Neuronal stem cell (in vitro differentiated cells): ENCODE results near the gene REPIN1.

Experiments used
- DNase-seq: peaks from one replicate; pipeline ENCODE4 v3.0.0-alpha.2; 2013; ENCODE audit warnings: low spot score
- H2AFZ ChIP-seq: one replicate; pipeline ENCODE4 v1.6.1; 2013; ENCODE audit warnings: mild to moderate bottlenecking, low read length, inconsistent platforms
- H2AK5ac ChIP-seq: 2 replicates; pipeline ENCODE4 v1.6.1; 2013; ENCODE audit warnings: low read depth, mild to moderate bottlenecking, inconsistent platforms, low read length, moderate library complexity, mixed read lengths
- H2BK120ac ChIP-seq: 2 replicates; pipeline ENCODE4 v1.6.1; 2013; ENCODE audit warnings: low read depth, mild to moderate bottlenecking, inconsistent platforms, low read length, moderate library complexity, mixed read lengths
- H2BK12ac ChIP-seq: one replicate; pipeline ENCODE4 v1.6.1; 2013; ENCODE audit warnings: low read length, inconsistent platforms
- H2BK15ac ChIP-seq: 2 replicates; pipeline ENCODE4 v1.6.1; 2013; ENCODE audit warnings: mild to moderate bottlenecking, low read length, inconsistent platforms, mixed read lengths
- H2BK5ac ChIP-seq: one replicate; pipeline ENCODE4 v1.6.1; 2013; ENCODE audit warnings: inconsistent platforms, mild to moderate bottlenecking, low read length, moderate library complexity
- H3K14ac ChIP-seq: one replicate; pipeline ENCODE4 v1.6.1; 2013; ENCODE audit warnings: low read length, inconsistent platforms
- H3K18ac ChIP-seq: 2 replicates; pipeline ENCODE4 v1.6.1; 2013; ENCODE audit warnings: low read length, inconsistent platforms
- H3K23ac ChIP-seq: 2 replicates; pipeline ENCODE4 v1.6.1; 2013; ENCODE audit warnings: low read depth, mild to moderate bottlenecking, mixed read lengths, low read length, inconsistent platforms; ENCODE audit not compliant: poor library complexity
- H3K27ac ChIP-seq: replicated peaks from 3 replicates; pipeline ENCODE4 v1.5.1; 2013; ENCODE audit warnings: low read length, inconsistent platforms
- H3K27me3 ChIP-seq, 3 experiments: 2 replicates each; pipeline ENCODE4 v1.6.1; 2013; ENCODE audit warnings: low read length in 3 of 3, mild to moderate bottlenecking in 2 of 3, inconsistent platforms in 1 of 3, low read depth in 1 of 3, mixed read lengths in 1 of 3, moderate library complexity in 1 of 3; ENCODE audit not compliant: control insufficient read depth in 3 of 3, insufficient read depth in 3 of 3
- H3K36me3 ChIP-seq, 2 donors: replicated peaks in 1 of 2; 2 replicates each; pipeline ENCODE4 v1.6.1; 2013; ENCODE audit warnings: low read length in 2 of 2; ENCODE audit not compliant: control insufficient read depth in 2 of 2, insufficient read depth in 2 of 2
- H3K4ac ChIP-seq: 2 replicates; pipeline ENCODE4 v1.6.1; 2013; ENCODE audit warnings: inconsistent platforms, mild to moderate bottlenecking, low read length, moderate library complexity
- H3K4me1 ChIP-seq, 2 donors: 1 replicate in 1 of 2; 2 replicates in 1 of 2; pipeline ENCODE4 v1.6.1; 2013; ENCODE audit warnings: low read length in 2 of 2, low read depth in 1 of 2; ENCODE audit not compliant: control insufficient read depth in 2 of 2, insufficient read depth in 1 of 2
- H3K4me2 ChIP-seq: one replicate; pipeline ENCODE4 v1.6.1; 2013; ENCODE audit warnings: mild to moderate bottlenecking, low read length, inconsistent platforms; ENCODE audit not compliant: insufficient read depth, poor library complexity, severe bottlenecking
- H3K4me3 ChIP-seq, 2 donors: 2 replicates each; pipeline ENCODE4 v1.5.1; 2013; ENCODE audit warnings: low read length in 2 of 2, mild to moderate bottlenecking in 2 of 2, inconsistent platforms in 1 of 2, moderate library complexity in 1 of 2
- H3K79me1 ChIP-seq: one replicate; pipeline ENCODE4 v1.6.1; 2013; ENCODE audit warnings: low read depth, mild to moderate bottlenecking, inconsistent platforms, low read length, moderate library complexity
- H3K9ac ChIP-seq: one replicate; pipeline ENCODE4 v1.6.1; 2013; ENCODE audit warnings: mild to moderate bottlenecking, low read depth, low read length, inconsistent platforms; ENCODE audit not compliant: poor library complexity
- H3K9me3 ChIP-seq, 2 donors: replicated peaks in 1 of 2; 2 replicates each; pipeline versions ENCODE3 to v1.6.1; 2013; ENCODE audit warnings: low read length in 2 of 2, mild to moderate bottlenecking in 2 of 2, inconsistent platforms in 1 of 2, low read depth in 1 of 2, mixed read lengths in 1 of 2, moderate library complexity in 1 of 2; ENCODE audit not compliant: control insufficient read depth in 2 of 2, insufficient read depth in 1 of 2
- H4K8ac ChIP-seq: one replicate; pipeline ENCODE4 v1.6.1; 2013; ENCODE audit warnings: low read depth, mild to moderate bottlenecking, inconsistent platforms, low read length, moderate library complexity
- H4K91ac ChIP-seq: one replicate; pipeline ENCODE4 v1.6.1; 2013; ENCODE audit warnings: low read length, low read depth, mild to moderate bottlenecking, inconsistent platforms; ENCODE audit not compliant: poor library complexity
- WGBS, 2 donors: extraction: QIAGEN DNeasy Blood & Tissue Kit; methylation state at CpG; one replicate each; pipeline ENCODE4 v1.1.7; 2013; ENCODE audit warnings: missing lambda C conversion rate in 2 of 2, mixed read lengths in 1 of 2; ENCODE audit not compliant: insufficient read length in 2 of 2, insufficient replicate concordance in 1 of 2; ENCODE audit errors: extremely low coverage in 2 of 2; 5-methylcytosine and 5-hydroxymethylcytosine counted together

Gene REPIN1

GRCh38 chr7:150375662-150376521 is 7.3 kb downstream of the REPIN1 start:
- H3K36me3 ChIP-seq = peaks cover 28 to 46% of the 10 kb centered on the region in 2 donors
- no peak overlapping the region for H2BK120ac ChIP-seq
- H3K9ac ChIP-seq = no peak overlapping the region
- DNase-seq = no peak
- H4K8ac ChIP-seq = no peak overlapping the region
- no peak overlapping the region for H3K4me3 ChIP-seq
- H2BK15ac ChIP-seq = no peak overlapping the region
- H3K4ac ChIP-seq = no peak overlapping the region
- no peaks in the 10 kb centered on the region for H3K9me3 ChIP-seq
- no peak overlapping the region for H4K91ac ChIP-seq
- H3K27ac ChIP-seq = no peak overlapping the region
- no peak overlapping the region for H2AFZ ChIP-seq
- peaks cover 20 to 25% of the 10 kb centered on the region in 2 donors for H3K4me1 ChIP-seq
- H3K79me1 ChIP-seq = peaks cover 22% of the 10 kb centered on the region
- WGBS, 2 donors = no CpG with 5 or more reads among the region's 10 CpGs
- no peak overlapping the region for H3K4me2 ChIP-seq
- no peak overlapping the region for H2AK5ac ChIP-seq
- H3K18ac ChIP-seq = no peak overlapping the region
- no peak overlapping the region for H2BK5ac ChIP-seq
- H3K14ac ChIP-seq = no peak overlapping the region
- no peak overlapping the region for H3K23ac ChIP-seq
- H3K27me3 ChIP-seq = no peaks in the 10 kb centered on the region
- no peak overlapping the region for H2BK12ac ChIP-seq

GRCh38 chr7:150376560-150376959 is 7.9 kb downstream of the REPIN1 start:
- Histone ChIP-seq H2BK15ac (no peak overlapping the region), H3K4me1 (peaks cover 26 to 29% of the 10 kb centered on the region in 2 donors), H3K27ac (peak overlapping the region; percentile 52), H2AFZ (no peak overlapping the region), H3K18ac (peak overlapping the region; percentile 59), H3K4me2 (no peak overlapping the region), H3K23ac (no peak overlapping the region), H2BK12ac (no peak overlapping the region), H2AK5ac (no peak overlapping the region), H3K79me1 (peaks cover 16% of the 10 kb centered on the region), H3K4ac (no peak overlapping the region), H3K14ac (no peak overlapping the region), H3K4me3 (no peak overlapping the region), H4K8ac (no peak overlapping the region), H3K27me3 (no peaks in the 10 kb centered on the region), H2BK5ac (no peak overlapping the region), H3K9me3 (no peaks in the 10 kb centered on the region), H4K91ac (no peak overlapping the region), H2BK120ac (no peak overlapping the region), H3K36me3 (peaks cover 23 to 39% of the 10 kb centered on the region in 2 donors), H3K9ac (no peak overlapping the region)
- WGBS, 2 donors = no CpG with 5 or more reads among the region's 6 CpGs
- DNase-seq = no peak

GRCh38 chr7:150377196-150377595 is 8.6 kb downstream of the REPIN1 start:
- H2BK120ac ChIP-seq = no peak overlapping the region
- no peak overlapping the region for H2AFZ ChIP-seq
- no peaks in the 10 kb centered on the region for H3K27me3 ChIP-seq
- H2AK5ac ChIP-seq = no peak overlapping the region
- H3K79me1 ChIP-seq = peaks cover 12% of the 10 kb centered on the region
- H3K27ac ChIP-seq = peak overlapping the region; percentile 25
- H4K8ac ChIP-seq = no peak overlapping the region
- DNase-seq = no peak
- no peak overlapping the region for H3K18ac ChIP-seq
- no peak overlapping the region for H3K4ac ChIP-seq
- H2BK15ac ChIP-seq = no peak overlapping the region
- peaks cover 21 to 34% of the 10 kb centered on the region in 2 donors for H3K36me3 ChIP-seq
- H3K4me2 ChIP-seq = no peak overlapping the region
- no CpG with 5 or more reads among the region's 3 CpGs for WGBS, 2 donors
- no peak overlapping the region for H3K4me3 ChIP-seq
- no peaks in the 10 kb centered on the region for H3K9me3 ChIP-seq
- peaks cover 32 to 33% of the 10 kb centered on the region in 2 donors for H3K4me1 ChIP-seq
- H2BK12ac ChIP-seq = no peak overlapping the region
- H4K91ac ChIP-seq = no peak overlapping the region
- no peak overlapping the region for H2BK5ac ChIP-seq
- no peak overlapping the region for H3K9ac ChIP-seq
- no peak overlapping the region for H3K23ac ChIP-seq
- H3K14ac ChIP-seq = no peak overlapping the region

GRCh38 chr7:150377635-150378034 is 9.0 kb downstream of the REPIN1 start:
- H2AFZ ChIP-seq = no peak overlapping the region
- no peak overlapping the region for H2AK5ac ChIP-seq
- H3K4ac ChIP-seq = no peak overlapping the region
- H2BK120ac ChIP-seq = no peak overlapping the region
- H2BK12ac ChIP-seq = no peak overlapping the region
- H3K27ac ChIP-seq = peak overlapping the region; percentile 25
- peaks cover 19 to 30% of the 10 kb centered on the region in 2 donors for H3K36me3 ChIP-seq
- H3K23ac ChIP-seq = no peak overlapping the region
- no peak overlapping the region for H4K8ac ChIP-seq
- no peak overlapping the region for H3K4me2 ChIP-seq
- H3K14ac ChIP-seq = no peak overlapping the region
- H3K79me1 ChIP-seq = peaks cover 8% of the 10 kb centered on the region
- peaks cover 36% of the 10 kb centered on the region in 2 donors for H3K4me1 ChIP-seq
- no CpG with 5 or more reads among the region's 4 CpGs for WGBS, 2 donors
- H4K91ac ChIP-seq = no peak overlapping the region
- DNase-seq = no peak
- no peak overlapping the region for H3K4me3 ChIP-seq
- H2BK5ac ChIP-seq = no peak overlapping the region
- H3K9ac ChIP-seq = no peak overlapping the region
- no peak overlapping the region for H3K18ac ChIP-seq
- H3K9me3 ChIP-seq = no peaks in the 10 kb centered on the region
- no peaks in the 10 kb centered on the region for H3K27me3 ChIP-seq
- no peak overlapping the region for H2BK15ac ChIP-seq
